ENCODE results near the gene CHRNA3.

DNA sequence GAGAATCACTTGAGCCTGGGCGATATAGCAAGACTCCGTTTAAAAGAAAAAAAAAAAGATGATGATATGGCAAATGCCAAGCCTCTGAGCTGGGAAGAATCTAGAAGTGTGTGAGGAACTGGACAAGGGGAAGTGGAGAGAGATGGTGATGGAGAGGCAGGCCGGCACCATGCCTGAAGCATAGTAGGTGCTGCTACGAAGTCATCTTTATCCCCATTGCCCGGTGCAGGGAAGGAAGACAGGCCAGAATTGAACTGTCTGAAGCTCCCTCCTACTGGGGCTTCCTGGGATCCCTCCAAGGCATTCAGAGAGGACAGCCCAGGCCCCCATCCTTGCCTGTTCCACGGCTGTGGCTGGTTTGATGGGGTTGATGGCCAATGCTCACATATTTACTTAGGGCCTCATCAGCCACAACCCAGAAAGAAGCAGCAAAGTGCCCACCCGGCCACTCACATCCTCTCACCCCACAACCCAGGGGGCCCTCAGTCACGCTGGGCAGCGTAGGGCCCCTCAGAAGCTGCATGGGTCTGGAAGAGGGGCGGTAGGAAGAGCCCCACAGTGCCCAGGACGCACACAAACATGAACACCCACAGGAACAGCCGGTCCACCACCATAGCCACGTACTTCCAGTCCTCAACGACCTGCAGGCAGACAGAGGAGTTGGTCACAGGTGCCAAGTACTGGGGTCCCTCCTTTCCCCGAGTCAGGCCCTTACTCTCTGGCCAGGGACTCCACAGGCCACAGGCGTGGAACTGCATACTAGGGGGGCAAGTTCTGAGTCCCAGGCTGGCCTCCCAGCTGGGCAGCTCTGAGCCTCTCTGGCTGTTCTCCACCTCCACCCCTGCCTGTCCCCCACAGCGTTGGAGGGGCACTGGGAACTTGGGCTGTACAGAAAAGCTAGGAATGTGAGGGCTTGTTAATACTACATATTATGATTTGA, 4.1 kb upstream of the CHRNA3 start:
- TF ChIP-seq, protein P1, sequence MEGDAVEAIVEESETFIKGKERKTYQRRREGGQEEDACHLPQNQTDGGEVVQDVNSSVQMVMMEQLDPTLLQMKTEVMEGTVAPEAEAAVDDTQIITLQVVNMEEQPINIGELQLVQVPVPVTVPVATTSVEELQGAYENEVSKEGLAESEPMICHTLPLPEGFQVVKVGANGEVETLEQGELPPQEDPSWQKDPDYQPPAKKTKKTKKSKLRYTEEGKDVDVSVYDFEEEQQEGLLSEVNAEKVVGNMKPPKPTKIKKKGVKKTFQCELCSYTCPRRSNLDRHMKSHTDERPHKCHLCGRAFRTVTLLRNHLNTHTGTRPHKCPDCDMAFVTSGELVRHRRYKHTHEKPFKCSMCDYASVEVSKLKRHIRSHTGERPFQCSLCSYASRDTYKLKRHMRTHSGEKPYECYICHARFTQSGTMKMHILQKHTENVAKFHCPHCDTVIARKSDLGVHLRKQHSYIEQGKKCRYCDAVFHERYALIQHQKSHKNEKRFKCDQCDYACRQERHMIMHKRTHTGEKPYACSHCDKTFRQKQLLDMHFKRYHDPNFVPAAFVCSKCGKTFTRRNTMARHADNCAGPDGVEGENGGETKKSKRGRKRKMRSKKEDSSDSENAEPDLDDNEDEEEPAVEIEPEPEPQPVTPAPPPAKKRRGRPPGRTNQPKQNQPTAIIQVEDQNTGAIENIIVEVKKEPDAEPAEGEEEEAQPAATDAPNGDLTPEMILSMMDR (IDR thresholded peaks at IDR 0.05) = no peak
- TF ChIP-seq POLR2AphosphoS5 (IDR thresholded peaks at IDR 0.05) (no peak), POLR2A (IDR thresholded peaks at IDR 0.05) (no peak), EP300 (IDR thresholded peaks at IDR 0.05) (no peak)
